ENCODE data around the gene SMOC2.
A peak's percentile ranks its signal among the peaks of the same experiment; 100 is the strongest.

The SMOC2 gene

DNA sequence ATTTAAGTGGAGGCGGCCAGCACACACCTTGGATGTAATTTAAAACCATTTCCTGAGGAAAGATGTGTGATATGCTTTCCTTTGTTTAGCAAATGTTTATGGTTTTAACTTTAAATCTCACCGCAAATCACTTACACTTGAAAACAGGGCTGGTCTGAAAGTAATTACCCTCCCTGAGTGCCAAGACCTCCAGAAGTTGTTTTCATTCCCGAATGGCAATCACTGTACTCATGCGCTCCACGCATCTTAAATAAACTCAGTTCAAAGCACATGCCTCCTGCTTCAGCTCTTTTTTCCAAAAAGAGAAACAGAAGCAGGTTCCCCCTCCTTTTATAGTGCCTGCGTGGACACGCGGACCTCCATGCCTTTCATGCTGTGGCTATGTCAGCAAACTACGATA is 224.0 kb downstream of the SMOC2 start:
- Histone ChIP-seq H3K4me1 (ENCODE audit: insufficient read depth, poor library complexity, severe bottlenecking) (peaks cover 14% of the 10 kb centered on the region), H3K9me3 (ENCODE audit: severe bottlenecking) (no peaks in the 10 kb centered on the region), H3K36me3 (ENCODE audit: low read depth) (no peaks in the 10 kb centered on the region), H3K27me3 (ENCODE audit: insufficient read depth, poor library complexity, severe bottlenecking) (no peaks in the 10 kb centered on the region), H3K4me3 (ENCODE audit: severe bottlenecking) (no peak overlapping the region), H3K27ac (ENCODE audit: poor library complexity, severe bottlenecking) (no peak overlapping the region)
- TF ChIP-seq, protein P1, sequence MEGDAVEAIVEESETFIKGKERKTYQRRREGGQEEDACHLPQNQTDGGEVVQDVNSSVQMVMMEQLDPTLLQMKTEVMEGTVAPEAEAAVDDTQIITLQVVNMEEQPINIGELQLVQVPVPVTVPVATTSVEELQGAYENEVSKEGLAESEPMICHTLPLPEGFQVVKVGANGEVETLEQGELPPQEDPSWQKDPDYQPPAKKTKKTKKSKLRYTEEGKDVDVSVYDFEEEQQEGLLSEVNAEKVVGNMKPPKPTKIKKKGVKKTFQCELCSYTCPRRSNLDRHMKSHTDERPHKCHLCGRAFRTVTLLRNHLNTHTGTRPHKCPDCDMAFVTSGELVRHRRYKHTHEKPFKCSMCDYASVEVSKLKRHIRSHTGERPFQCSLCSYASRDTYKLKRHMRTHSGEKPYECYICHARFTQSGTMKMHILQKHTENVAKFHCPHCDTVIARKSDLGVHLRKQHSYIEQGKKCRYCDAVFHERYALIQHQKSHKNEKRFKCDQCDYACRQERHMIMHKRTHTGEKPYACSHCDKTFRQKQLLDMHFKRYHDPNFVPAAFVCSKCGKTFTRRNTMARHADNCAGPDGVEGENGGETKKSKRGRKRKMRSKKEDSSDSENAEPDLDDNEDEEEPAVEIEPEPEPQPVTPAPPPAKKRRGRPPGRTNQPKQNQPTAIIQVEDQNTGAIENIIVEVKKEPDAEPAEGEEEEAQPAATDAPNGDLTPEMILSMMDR (IDR thresholded peaks at IDR 0.05; ENCODE audit: poor library complexity, severe bottlenecking): no peak
- DNase-seq (ENCODE audit: low spot score): no peak
- ATAC-seq (ENCODE audit: low read depth): no peak

DNA sequence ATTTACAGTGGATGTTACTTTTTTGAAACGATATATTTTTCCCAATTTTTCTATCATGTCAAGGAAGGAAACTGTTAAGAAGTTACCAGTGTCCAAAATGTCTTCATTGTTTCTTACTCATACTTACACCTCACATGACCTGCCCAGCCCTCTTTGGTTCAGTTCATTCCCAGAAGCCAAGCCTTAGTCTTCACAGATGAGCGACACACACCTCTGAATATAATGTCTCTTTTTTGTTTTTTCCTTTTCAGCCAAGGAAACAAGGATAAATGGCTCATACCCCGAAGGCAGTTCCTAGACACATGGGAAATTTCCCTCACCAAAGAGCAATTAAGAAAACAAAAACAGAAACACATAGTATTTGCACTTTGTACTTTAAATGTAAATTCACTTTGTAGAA is 225.2 kb downstream of the SMOC2 start:
- DNase-seq (ENCODE audit: low spot score) (no peak), ATAC-seq (ENCODE audit: low read depth) (peak; percentile 61; the same call in 1 of the 3 replicates)
- H3K4me1 ChIP-seq (ENCODE audit: insufficient read depth, poor library complexity, severe bottlenecking): peaks cover 14% of the 10 kb centered on the region
- H3K27ac ChIP-seq (ENCODE audit: poor library complexity, severe bottlenecking): peak overlapping the region; percentile 81
- H3K27me3 ChIP-seq (ENCODE audit: insufficient read depth, poor library complexity, severe bottlenecking): no peaks in the 10 kb centered on the region
- no peak overlapping the region for H3K4me3 ChIP-seq (ENCODE audit: severe bottlenecking)
- H3K9me3 ChIP-seq (ENCODE audit: severe bottlenecking): no peaks in the 10 kb centered on the region
- TF ChIP-seq, protein P1 (IDR thresholded peaks at IDR 0.05; ENCODE audit: poor library complexity, severe bottlenecking): no peak
- no peaks in the 10 kb centered on the region for H3K36me3 ChIP-seq (ENCODE audit: low read depth)

DNA sequence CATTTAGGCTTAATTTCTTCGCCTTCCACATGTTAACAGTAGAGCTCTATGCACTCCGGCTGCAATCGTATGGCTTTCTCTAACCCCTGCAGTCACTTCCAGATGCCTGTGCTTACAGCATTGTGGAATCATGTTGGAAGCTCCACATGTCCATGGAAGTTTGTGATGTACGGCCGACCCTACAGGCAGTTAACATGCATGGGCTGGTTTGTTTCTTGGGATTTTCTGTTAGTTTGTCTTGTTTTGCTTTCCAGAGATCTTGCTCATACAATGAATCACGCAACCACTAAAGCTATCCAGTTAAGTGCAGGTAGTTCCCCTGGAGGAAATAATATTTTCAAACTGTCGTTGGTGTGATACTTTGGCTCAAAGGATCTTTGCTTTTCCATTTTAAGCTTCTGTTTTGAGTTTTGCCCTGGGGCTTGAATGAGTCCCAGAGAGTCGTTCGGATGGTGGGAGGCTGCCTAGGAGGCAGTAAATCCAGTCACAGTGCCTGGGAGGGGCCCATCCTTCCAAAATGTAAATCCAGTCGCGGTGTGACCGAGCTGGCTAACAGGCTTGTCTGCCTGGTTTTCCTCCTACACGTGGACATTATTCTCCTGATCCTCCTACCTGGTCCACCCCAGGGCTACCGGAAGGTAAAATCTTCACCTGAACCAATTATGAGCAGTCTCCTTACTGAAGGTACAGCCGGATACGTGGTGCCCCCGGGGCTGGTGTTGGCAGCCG is 225.9 kb downstream of the SMOC2 start:
- Histone ChIP-seq H3K4me3 (ENCODE audit: severe bottlenecking) (no peak overlapping the region), H3K9me3 (ENCODE audit: severe bottlenecking) (no peaks in the 10 kb centered on the region), H3K4me1 (ENCODE audit: insufficient read depth, poor library complexity, severe bottlenecking) (peaks cover 14% of the 10 kb centered on the region), H3K27ac (ENCODE audit: poor library complexity, severe bottlenecking) (peak overlapping the region; percentile 81), H3K36me3 (ENCODE audit: low read depth) (no peaks in the 10 kb centered on the region), H3K27me3 (ENCODE audit: insufficient read depth, poor library complexity, severe bottlenecking) (no peaks in the 10 kb centered on the region)
- TF ChIP-seq, protein P1 (IDR thresholded peaks at IDR 0.05; ENCODE audit: poor library complexity, severe bottlenecking): no peak
- peak; percentile 86 for ATAC-seq (ENCODE audit: low read depth)
- no peak for DNase-seq (ENCODE audit: low spot score)

DNA sequence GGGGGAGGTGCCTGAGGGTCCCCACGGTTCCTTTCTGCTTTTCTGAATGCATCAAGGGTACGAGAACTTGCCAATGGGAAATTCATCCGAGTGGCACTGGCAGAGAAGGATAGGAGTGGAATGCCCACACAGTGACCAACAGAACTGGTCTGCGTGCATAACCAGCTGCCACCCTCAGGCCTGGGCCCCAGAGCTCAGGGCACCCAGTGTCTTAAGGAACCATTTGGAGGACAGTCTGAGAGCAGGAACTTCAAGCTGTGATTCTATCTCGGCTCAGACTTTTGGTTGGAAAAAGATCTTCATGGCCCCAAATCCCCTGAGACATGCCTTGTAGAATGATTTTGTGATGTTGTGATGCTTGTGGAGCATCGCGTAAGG is 226.4 kb downstream of the SMOC2 start:
- Histone ChIP-seq H3K36me3 (ENCODE audit: low read depth) (no peaks in the 10 kb centered on the region), H3K4me3 (ENCODE audit: severe bottlenecking) (no peak overlapping the region), H3K4me1 (ENCODE audit: insufficient read depth, poor library complexity, severe bottlenecking) (peaks cover 14% of the 10 kb centered on the region), H3K9me3 (ENCODE audit: severe bottlenecking) (no peaks in the 10 kb centered on the region), H3K27ac (ENCODE audit: poor library complexity, severe bottlenecking) (peak overlapping the region; percentile 81), H3K27me3 (ENCODE audit: insufficient read depth, poor library complexity, severe bottlenecking) (no peaks in the 10 kb centered on the region)
- ATAC-seq (ENCODE audit: low read depth) (no peak), DNase-seq (ENCODE audit: low spot score) (no peak)
- TF ChIP-seq, protein P1 (IDR thresholded peaks at IDR 0.05; ENCODE audit: poor library complexity, severe bottlenecking): no peak

DNA sequence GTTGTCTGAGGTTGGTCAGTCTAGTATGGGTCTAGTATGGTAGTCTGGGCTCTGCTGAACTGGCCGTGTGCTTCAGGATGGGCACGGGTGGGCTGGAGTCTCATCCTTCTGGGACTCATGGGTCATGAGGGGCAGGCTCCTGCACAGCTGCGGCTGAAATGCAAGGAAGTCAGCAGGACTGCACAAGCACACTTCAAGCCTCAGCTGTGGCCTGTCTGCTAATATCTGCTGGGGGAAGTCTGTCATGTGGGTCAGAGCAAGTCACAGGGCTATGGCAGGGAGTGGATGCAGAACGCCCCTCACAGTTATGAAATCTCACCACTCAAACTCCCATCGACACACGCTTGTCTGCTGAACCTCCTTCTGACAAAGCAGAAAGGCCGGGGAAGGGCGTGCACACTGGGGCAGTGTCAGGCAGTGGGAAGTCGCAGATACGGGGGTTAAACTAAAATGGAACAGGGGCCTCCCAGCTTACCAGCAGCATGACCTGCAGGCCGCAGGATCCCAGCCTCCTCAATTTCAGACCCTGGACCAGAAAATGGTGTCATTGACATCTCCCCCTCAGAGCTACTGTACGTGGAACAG is 229.5 kb downstream of the SMOC2 start:
- no peaks in the 10 kb centered on the region for H3K9me3 ChIP-seq (ENCODE audit: severe bottlenecking)
- no peak overlapping the region for H3K4me3 ChIP-seq (ENCODE audit: severe bottlenecking)
- ATAC-seq (ENCODE audit: low read depth) (no peak), DNase-seq (ENCODE audit: low spot score) (no peak)
- TF ChIP-seq, protein P1 (IDR thresholded peaks at IDR 0.05; ENCODE audit: poor library complexity, severe bottlenecking): no peak
- H3K36me3 ChIP-seq (ENCODE audit: low read depth): no peaks in the 10 kb centered on the region
- no peaks in the 10 kb centered on the region for H3K27me3 ChIP-seq (ENCODE audit: insufficient read depth, poor library complexity, severe bottlenecking)
- no peak overlapping the region for H3K27ac ChIP-seq (ENCODE audit: poor library complexity, severe bottlenecking)
- peaks cover 14% of the 10 kb centered on the region for H3K4me1 ChIP-seq (ENCODE audit: insufficient read depth, poor library complexity, severe bottlenecking)
